WTC11 (cell line): Measurements from ENCODE around the gene SSRP1. TPM values are rescaled to one million over a fixed set of nuclear protein-coding genes. Genes with fewer than 3 reads are reported as not detected.

Experiments used
- ATAC-seq: fragments of 200-7000 bp; cut with Tn5 transposase; 2 replicates; pipeline ENCODE4 v1.10.0; 2021; ENCODE audit warnings: mild to moderate bottlenecking, moderate library complexity
- CTCF ChIA-PET: fragments of 300-600 bp; sonication (Branson Sonifier 250); formaldehyde crosslinking; loops from one replicate; lab custom pipeline; 2021; ENCODE audit warnings: antibody characterized with exemption; lab: Charles Lee
- POLR2A ChIA-PET: fragments of 350-600 bp; sonication (Branson Sonifier 250); formaldehyde crosslinking; loops from one replicate; lab custom pipeline; 2021; ENCODE audit warnings: antibody characterized with exemption; lab: Charles Lee
- DNase-seq: peaks from one replicate; pipeline ENCODE4 v3.0.0; 2021; ENCODE audit warnings: low spot score
- H3K27ac Mint-ChIP-seq: 2 replicates; pipeline ENCODE4 v1.8.0; 2021; ENCODE audit warnings: mixed read lengths
- H3K27me3 Mint-ChIP-seq: 2 replicates; pipeline ENCODE4 v1.8.0; 2021; ENCODE audit warnings: low read depth, mild to moderate bottlenecking, moderate library complexity, mixed read lengths
- H3K36me3 Mint-ChIP-seq: 2 replicates; pipeline ENCODE4 v1.8.0; 2021; ENCODE audit warnings: mixed read lengths
- H3K4me1 Mint-ChIP-seq: 2 replicates; pipeline ENCODE4 v1.8.0; 2022; ENCODE audit warnings: mixed read lengths
- H3K4me3 Mint-ChIP-seq: 2 replicates; pipeline ENCODE4 v1.8.0; 2021; ENCODE audit warnings: mild to moderate bottlenecking, moderate library complexity, mixed read lengths
- H3K9me3 Mint-ChIP-seq: 2 replicates; pipeline ENCODE4 v1.8.0; 2021; ENCODE audit warnings: mixed read lengths
- ETV6 ChIP-seq: sonication (generic); formaldehyde crosslinking; IDR thresholded peaks from 2 replicates; pipeline ENCODE4 v1.8.1; 2022; ENCODE audit warnings: mild to moderate bottlenecking, missing genetic modification reagents
- FOXJ3 ChIP-seq: sonication (generic); formaldehyde crosslinking; IDR thresholded peaks from 2 replicates; pipeline ENCODE4 v1.9.0; 2021; ENCODE audit warnings: missing genetic modification reagents, mild to moderate bottlenecking, borderline replicate concordance
- FOXK1 ChIP-seq: sonication (generic); formaldehyde crosslinking; IDR thresholded peaks from 2 replicates; pipeline ENCODE4 v1.8.0; 2022; ENCODE audit warnings: mild to moderate bottlenecking, moderate library complexity, missing genetic modification reagents
- FOXP1 ChIP-seq: sonication (generic); formaldehyde crosslinking; IDR thresholded peaks from 2 replicates; pipeline ENCODE4 v1.8.0; 2022; ENCODE audit warnings: missing genetic modification reagents, mild to moderate bottlenecking, moderate library complexity, borderline replicate concordance
- GRHL2 ChIP-seq: fragments of 250-450 bp; sonication (Bioruptor Pico); IDR thresholded peaks from 2 replicates; pipeline ENCODE4 v1.8.0; 2022; ENCODE audit warnings: mild to moderate bottlenecking, moderate library complexity; ENCODE audit not compliant: insufficient replicate concordance, severe bottlenecking
- GTF2I ChIP-seq: fragments of 250-450 bp; sonication (Bioruptor Pico); conservative IDR thresholded peaks from 2 replicates; pipeline ENCODE4 v1.4.0; 2021; ENCODE audit warnings: mild to moderate bottlenecking
- IRF1 ChIP-seq: sonication (generic); formaldehyde crosslinking; IDR thresholded peaks from 2 replicates; pipeline ENCODE4 v1.8.0; 2023; ENCODE audit warnings: missing genetic modification reagents
- JAZF1 ChIP-seq: fragments of 250-450 bp; sonication (Bioruptor Pico); IDR thresholded peaks from 2 replicates; pipeline ENCODE4 v1.9.0; 2021; ENCODE audit warnings: moderate library complexity, mild to moderate bottlenecking, inconsistent platforms
- JUN ChIP-seq: sonication (generic); formaldehyde crosslinking; IDR thresholded peaks from 2 replicates; pipeline ENCODE4 v1.8.0; 2023; ENCODE audit warnings: mild to moderate bottlenecking, missing genetic modification reagents
- MYBL2 ChIP-seq: sonication (generic); formaldehyde crosslinking; IDR thresholded peaks from 2 replicates; pipeline ENCODE4 v1.8.1; 2023; ENCODE audit warnings: mild to moderate bottlenecking, moderate library complexity, missing genetic modification reagents
- NFATC4 ChIP-seq: fragments of 250-450 bp; sonication (Bioruptor Pico); IDR thresholded peaks from 2 replicates; pipeline ENCODE4 v1.9.0; 2021; ENCODE audit warnings: mild to moderate bottlenecking
- NFE2L1 ChIP-seq: sonication (generic); formaldehyde crosslinking; IDR thresholded peaks from 2 replicates; pipeline ENCODE4 v1.8.1; 2023; ENCODE audit warnings: missing genetic modification reagents
- NR1H2 ChIP-seq: sonication (generic); formaldehyde crosslinking; IDR thresholded peaks from 2 replicates; pipeline ENCODE4 v1.9.0; 2021; ENCODE audit warnings: mild to moderate bottlenecking, moderate library complexity, missing genetic modification reagents
- OVOL2 ChIP-seq: fragments of 250-450 bp; sonication (Bioruptor Pico); IDR thresholded peaks from 2 replicates; pipeline ENCODE4 v1.9.0; 2021; ENCODE audit warnings: mild to moderate bottlenecking, borderline replicate concordance
- RORB ChIP-seq: fragments of 250-450 bp; sonication (Bioruptor Pico); IDR thresholded peaks from 2 replicates; pipeline ENCODE4 v1.9.0; 2021; ENCODE audit warnings: mild to moderate bottlenecking
- SMAD3 ChIP-seq: sonication (generic); formaldehyde crosslinking; IDR thresholded peaks from 2 replicates; pipeline ENCODE4 v1.8.0; 2022; ENCODE audit warnings: missing genetic modification reagents, mild to moderate bottlenecking, borderline replicate concordance
- TP53 ChIP-seq: sonication (generic); formaldehyde crosslinking; IDR thresholded peaks from 2 replicates; pipeline ENCODE4 v1.8.1; 2023; ENCODE audit warnings: mild to moderate bottlenecking, missing genetic modification reagents
- ZMAT4 ChIP-seq: fragments of 250-450 bp; sonication (Bioruptor Pico); IDR thresholded peaks from 2 replicates; pipeline ENCODE4 v1.9.0; 2021; ENCODE audit warnings: mild to moderate bottlenecking
- ZNF423 ChIP-seq: fragments of 250-450 bp; sonication (Bioruptor Pico); IDR thresholded peaks from 2 replicates; pipeline ENCODE4 v2.1.2; 2022; ENCODE audit warnings: mild to moderate bottlenecking, moderate library complexity
- ZNF425 ChIP-seq: fragments of 250-450 bp; sonication (Bioruptor Pico); conservative IDR thresholded peaks from 2 replicates; pipeline ENCODE4 v1.9.0; 2021; ENCODE audit warnings: mild to moderate bottlenecking
- total RNA-seq: library from RNA; stranded (reverse); gene quantifications from 3 replicates; pipeline ENCODE4 v1.2.3, GENCODE V29; 2021
- TF ChIP-seq, protein P1 (sequence below): sonication (generic); formaldehyde crosslinking; IDR thresholded peaks from 2 replicates; pipeline ENCODE4 v1.8.0; 2023; ENCODE audit warnings: mild to moderate bottlenecking, missing genetic modification reagents
- TF ChIP-seq, protein P2 (sequence below): sonication (generic); formaldehyde crosslinking; IDR thresholded peaks from 2 replicates; pipeline ENCODE4 v1.8.1; 2023; ENCODE audit warnings: mild to moderate bottlenecking, moderate library complexity, missing genetic modification reagents
- TF ChIP-seq, protein P3 (sequence below): sonication (generic); formaldehyde crosslinking; IDR thresholded peaks from 2 replicates; pipeline ENCODE4 v1.8.0; 2022; ENCODE audit warnings: mild to moderate bottlenecking, missing genetic modification reagents
- TF ChIP-seq, protein P4 (sequence below): sonication (generic); formaldehyde crosslinking; IDR thresholded peaks from 2 replicates; pipeline ENCODE4 v1.8.1; 2022; ENCODE audit warnings: mild to moderate bottlenecking, missing genetic modification reagents, moderate library complexity, borderline replicate concordance

Gene SSRP1
- total RNA-seq, 1 experiment from 2014 or later, result 228 TPM

GRCh38 chr11:57353036-57353435 is 17.3 kb upstream of the SSRP1 start:
- Mint-ChIP-seq H3K4me3 (no peak overlapping the region), H3K36me3 (no peaks in the 10 kb centered on the region), H3K4me1 (peaks cover 14% of the 10 kb centered on the region), H3K9me3 (peaks cover 6% of the 10 kb centered on the region; the same call in 1 of the 2 replicates), H3K27ac (no peak overlapping the region), H3K27me3 (peaks cover 4% of the 10 kb centered on the region; the same call in 1 of the 2 replicates)
- POLR2A ChIA-PET, result interaction anchor here (0.6 to 1.0 kb wide), 2 partner anchors 27 to 119 kb away, joined by 3 to 4 read pairs; no protein-coding TSS in a partner anchor
- TF ChIP-seq GTF2I (CRISPR knock-in tag) (no peak), JAZF1 (CRISPR knock-in tag) (no peak), FOXJ3 (CRISPR knock-in tag) (no peak), ZMAT4 (no peak), NR1H2 (no peak), GRHL2 (CRISPR knock-in tag) (no peak), IRF1 (CRISPR knock-in tag) (no peak), JUN (CRISPR knock-in tag) (no peak), NFATC4 (CRISPR knock-in tag) (no peak), ZNF423 (CRISPR knock-in tag) (no peak)
- TF ChIP-seq, protein P1, sequence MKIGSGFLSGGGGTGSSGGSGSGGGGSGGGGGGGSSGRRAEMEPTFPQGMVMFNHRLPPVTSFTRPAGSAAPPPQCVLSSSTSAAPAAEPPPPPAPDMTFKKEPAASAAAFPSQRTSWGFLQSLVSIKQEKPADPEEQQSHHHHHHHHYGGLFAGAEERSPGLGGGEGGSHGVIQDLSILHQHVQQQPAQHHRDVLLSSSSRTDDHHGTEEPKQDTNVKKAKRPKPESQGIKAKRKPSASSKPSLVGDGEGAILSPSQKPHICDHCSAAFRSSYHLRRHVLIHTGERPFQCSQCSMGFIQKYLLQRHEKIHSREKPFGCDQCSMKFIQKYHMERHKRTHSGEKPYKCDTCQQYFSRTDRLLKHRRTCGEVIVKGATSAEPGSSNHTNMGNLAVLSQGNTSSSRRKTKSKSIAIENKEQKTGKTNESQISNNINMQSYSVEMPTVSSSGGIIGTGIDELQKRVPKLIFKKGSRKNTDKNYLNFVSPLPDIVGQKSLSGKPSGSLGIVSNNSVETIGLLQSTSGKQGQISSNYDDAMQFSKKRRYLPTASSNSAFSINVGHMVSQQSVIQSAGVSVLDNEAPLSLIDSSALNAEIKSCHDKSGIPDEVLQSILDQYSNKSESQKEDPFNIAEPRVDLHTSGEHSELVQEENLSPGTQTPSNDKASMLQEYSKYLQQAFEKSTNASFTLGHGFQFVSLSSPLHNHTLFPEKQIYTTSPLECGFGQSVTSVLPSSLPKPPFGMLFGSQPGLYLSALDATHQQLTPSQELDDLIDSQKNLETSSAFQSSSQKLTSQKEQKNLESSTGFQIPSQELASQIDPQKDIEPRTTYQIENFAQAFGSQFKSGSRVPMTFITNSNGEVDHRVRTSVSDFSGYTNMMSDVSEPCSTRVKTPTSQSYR (CRISPR knock-in tag), result no peak
- DNase-seq, result no peak
- CTCF ChIA-PET, result interaction anchor here (0.5 to 2.1 kb wide), 14 partner anchors 8 to 512 kb away, joined by 3 to 8 read pairs (median 3); partner anchors contain the start of genes P2RX3, PRG3 and RTN4RL2
- ATAC-seq, result no peak

GRCh38 chr11:57349491-57350274 is 14.0 kb upstream of the SSRP1 start:
- no peak overlapping the region for H3K27ac Mint-ChIP-seq
- ATAC-seq, result peak; percentile 78
- H3K9me3 Mint-ChIP-seq, result peaks cover 6% of the 10 kb centered on the region; the same call in 1 of the 2 replicates
- peak; percentile 94 for DNase-seq
- ChIA-PET CTCF (interaction anchor here (0.6 to 2.9 kb wide), 22 partner anchors 10 to 399 kb away, joined by 3 to 16 read pairs (median 4); partner anchors contain the start of gene P2RX3), POLR2A (interaction anchor here (0.6 to 0.7 kb wide), 2 partner anchors 77 to 107 kb away, joined by 3 to 4 read pairs; no protein-coding TSS in a partner anchor)
- H3K27me3 Mint-ChIP-seq, result peaks cover 7% of the 10 kb centered on the region; the same call in 1 of the 2 replicates
- peaks cover 23% of the 10 kb centered on the region for H3K4me1 Mint-ChIP-seq
- H3K4me3 Mint-ChIP-seq, result peak overlapping the region; percentile 69
- no peaks in the 10 kb centered on the region for H3K36me3 Mint-ChIP-seq
- TF ChIP-seq, protein P2, sequence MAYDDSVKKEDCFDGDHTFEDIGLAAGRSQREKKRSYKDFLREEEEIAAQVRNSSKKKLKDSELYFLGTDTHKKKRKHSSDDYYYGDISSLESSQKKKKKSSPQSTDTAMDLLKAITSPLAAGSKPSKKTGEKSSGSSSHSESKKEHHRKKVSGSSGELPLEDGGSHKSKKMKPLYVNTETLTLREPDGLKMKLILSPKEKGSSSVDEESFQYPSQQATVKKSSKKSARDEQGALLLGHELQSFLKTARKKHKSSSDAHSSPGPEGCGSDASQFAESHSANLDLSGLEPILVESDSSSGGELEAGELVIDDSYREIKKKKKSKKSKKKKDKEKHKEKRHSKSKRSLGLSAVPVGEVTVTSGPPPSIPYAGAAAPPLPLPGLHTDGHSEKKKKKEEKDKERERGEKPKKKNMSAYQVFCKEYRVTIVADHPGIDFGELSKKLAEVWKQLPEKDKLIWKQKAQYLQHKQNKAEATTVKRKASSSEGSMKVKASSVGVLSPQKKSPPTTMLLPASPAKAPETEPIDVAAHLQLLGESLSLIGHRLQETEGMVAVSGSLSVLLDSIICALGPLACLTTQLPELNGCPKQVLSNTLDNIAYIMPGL (CRISPR knock-in tag), result peak; percentile 57; the same call in 1 of the 2 replicates
- TF ChIP-seq FOXP1 (CRISPR knock-in tag) (0 out of 2 replicates have a peak, but pooled peaks have one; percentile 16), TP53 (CRISPR knock-in tag) (0 out of 2 replicates have a peak, but pooled peaks have one; percentile 14), MYBL2 (no peak), ETV6 (no peak), RORB (CRISPR knock-in tag) (no peak), ZNF425 (no peak), OVOL2 (no peak), NFE2L1 (0 out of 2 replicates have a peak, but pooled peaks have one; percentile 52), FOXK1 (CRISPR knock-in tag) (no peak), SMAD3 (CRISPR knock-in tag) (no peak)
- TF ChIP-seq, protein P3, sequence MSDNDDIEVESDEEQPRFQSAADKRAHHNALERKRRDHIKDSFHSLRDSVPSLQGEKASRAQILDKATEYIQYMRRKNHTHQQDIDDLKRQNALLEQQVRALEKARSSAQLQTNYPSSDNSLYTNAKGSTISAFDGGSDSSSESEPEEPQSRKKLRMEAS, result peak; percentile 29; the same call in 1 of the 2 replicates
- TF ChIP-seq, protein P4, sequence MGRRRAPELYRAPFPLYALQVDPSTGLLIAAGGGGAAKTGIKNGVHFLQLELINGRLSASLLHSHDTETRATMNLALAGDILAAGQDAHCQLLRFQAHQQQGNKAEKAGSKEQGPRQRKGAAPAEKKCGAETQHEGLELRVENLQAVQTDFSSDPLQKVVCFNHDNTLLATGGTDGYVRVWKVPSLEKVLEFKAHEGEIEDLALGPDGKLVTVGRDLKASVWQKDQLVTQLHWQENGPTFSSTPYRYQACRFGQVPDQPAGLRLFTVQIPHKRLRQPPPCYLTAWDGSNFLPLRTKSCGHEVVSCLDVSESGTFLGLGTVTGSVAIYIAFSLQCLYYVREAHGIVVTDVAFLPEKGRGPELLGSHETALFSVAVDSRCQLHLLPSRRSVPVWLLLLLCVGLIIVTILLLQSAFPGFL (CRISPR knock-in tag), result no peak
